GM10248 (cell line): ENCODE measurements around the gene RTN4R.
"Not testable (repeated sequence)": the region's sequence is repeated elsewhere in the genome, so short reads cannot be mapped to it uniquely, and the experiment has no call there.

Source experiments
- CTCF ChIA-PET: fragments of 300-600 bp; sonication (Branson Sonifier 250); formaldehyde crosslinking; extraction: SDS; loops from one replicate; lab custom pipeline; 2021; ENCODE audit warnings: antibody characterized with exemption; lab: Yijun Ruan, JAX
- POLR2A ChIA-PET: fragments of 350-650 bp; sonication (Branson Sonifier 250); formaldehyde crosslinking; extraction: SDS; loops from one replicate; lab custom pipeline; 2020; ENCODE audit warnings: antibody characterized with exemption; lab: Yijun Ruan, JAX
- DNase-seq: peaks from one replicate; pipeline ENCODE4 v3.0.0; 2012; ENCODE audit errors: extremely low spot score
- CTCF ChIP-seq: IDR thresholded peaks from 2 replicates; pipeline ENCODE4 v1.5.1; 2012; ENCODE audit warnings: mild to moderate bottlenecking, low read depth; ENCODE audit errors: extremely low read depth, missing control alignments, control extremely low read depth

Gene RTN4R

DNA sequence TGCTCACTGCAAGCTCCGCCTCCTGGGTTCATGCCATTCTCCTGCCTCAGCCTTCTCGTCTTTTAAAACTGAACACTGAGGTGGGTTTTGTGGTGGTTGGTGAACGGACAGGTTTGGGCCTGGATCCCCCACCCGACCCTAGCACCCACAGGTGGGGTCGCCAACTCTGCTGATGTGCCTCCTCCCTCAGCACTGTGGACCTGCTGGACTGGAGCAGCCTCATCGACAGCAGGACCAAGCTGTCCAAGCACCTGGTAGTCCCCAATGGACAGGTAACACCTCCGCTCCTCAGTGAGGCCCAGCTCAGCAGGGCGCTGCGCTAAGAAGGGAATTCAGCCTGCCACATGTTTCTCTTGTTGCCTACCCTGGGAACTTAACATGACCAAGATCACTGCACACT is 36.5 kb upstream of the RTN4R start:
- POLR2A ChIA-PET = no interaction called here
- CTCF ChIA-PET = no interaction called here
- DNase-seq = no peak
- TF ChIP-seq CTCF = no peak

GRCh38 chr22:20303229-20303534 is 35.1 kb upstream of the RTN4R start:
- CTCF ChIA-PET, POLR2A ChIA-PET, DNase-seq: not testable (repeated sequence)

DNA sequence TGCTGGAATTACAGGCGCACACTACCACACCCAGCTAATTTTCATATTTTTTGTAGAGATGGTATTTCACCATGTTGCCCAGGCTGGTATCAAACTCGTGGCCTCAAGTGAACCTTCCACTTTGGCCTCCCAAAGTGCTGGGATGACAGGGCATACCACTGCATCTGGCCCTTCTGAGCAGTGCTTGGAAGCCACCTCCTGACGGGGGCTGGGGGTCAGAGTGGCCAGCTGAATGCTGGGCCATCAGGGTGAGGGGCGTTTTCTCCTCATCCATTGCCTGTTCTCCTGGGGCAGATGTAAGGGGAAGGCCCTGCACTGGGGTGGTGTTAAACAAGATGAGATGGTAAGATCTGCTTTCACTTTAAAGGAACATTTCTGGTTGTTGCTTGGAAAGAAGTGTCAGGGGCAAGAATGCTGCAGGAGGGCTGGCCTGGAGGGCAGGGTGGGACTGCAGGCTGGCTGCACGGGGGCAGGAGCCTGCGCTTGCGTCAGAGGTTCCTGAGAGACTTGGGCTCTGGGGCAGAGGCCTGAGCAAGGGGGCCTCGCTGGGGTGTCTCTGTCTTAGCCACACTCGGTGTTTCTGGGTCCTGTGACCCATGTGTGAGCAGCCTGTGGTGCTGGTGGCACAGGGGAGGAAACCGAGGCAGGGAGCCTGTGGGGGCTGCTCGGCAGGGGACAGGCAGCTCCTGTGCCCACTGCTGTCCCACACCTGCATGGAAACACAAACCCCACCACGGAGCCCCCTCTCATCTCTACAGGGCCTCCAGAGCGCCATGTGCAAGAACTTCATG is 34.5 kb upstream of the RTN4R start:
- TF ChIP-seq CTCF = no peak
- ChIA-PET POLR2A (no interaction called here), CTCF (no interaction called here)
- no peak for DNase-seq

GRCh38 chr22:20299746-20300136 is 31.6 kb upstream of the RTN4R start:
- TF ChIP-seq CTCF = no peak
- POLR2A ChIA-PET = no interaction called here
- CTCF ChIA-PET = no interaction called here

DNA sequence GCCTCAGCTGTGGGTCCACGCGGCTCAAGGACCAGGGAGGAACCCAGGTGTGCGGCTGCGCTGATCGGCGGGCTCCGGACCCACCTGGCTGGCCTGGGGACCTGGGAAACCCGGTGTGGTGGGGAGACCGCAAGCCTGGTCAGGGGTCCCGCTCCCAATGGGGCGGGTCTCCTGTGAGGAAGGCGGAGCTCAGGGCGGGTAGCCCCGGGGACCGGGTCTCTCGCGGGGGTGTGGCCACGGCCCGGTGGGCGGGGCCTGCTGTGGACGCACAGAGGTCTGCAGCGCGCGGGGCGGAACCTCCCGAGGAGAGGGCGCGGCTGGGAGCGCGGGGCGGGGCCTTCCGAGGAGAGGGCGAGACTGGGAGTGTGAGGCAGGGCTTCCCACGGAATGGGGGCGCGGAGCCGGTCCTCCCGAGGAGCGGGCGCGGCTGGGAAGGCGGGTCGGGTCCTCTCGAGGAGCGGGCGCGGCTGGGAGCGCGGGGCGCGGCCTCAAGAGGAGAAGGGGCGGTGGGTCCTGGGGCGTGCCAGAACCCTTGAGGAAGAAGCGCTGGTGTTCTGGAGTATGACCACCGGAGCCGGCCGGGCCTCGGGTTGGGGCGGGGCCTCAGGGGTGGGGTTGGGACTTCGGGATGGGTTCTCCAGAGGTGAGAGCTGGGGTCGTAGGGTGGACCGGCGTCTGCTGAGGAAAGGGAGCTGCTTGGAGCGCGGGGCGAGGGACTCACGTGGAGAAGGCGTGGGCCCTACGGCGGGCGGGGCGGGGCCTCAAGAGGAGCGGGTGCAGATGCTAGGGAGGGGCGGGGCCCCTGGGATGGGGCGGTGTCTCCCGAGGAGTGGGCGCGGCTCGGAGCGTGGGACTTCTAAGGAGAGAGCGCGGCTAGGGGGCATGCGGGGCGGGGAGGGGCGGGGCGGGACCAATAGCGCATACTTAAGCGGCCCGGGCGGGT is 31.0 kb upstream of the RTN4R start:
- POLR2A ChIA-PET = no interaction called here
- CTCF ChIA-PET = no interaction called here
- peak; percentile 80 for DNase-seq
- no peak for TF ChIP-seq CTCF

More at GRCh38 chr22:20299746-20300136, 31.6 kb upstream of the RTN4R start:
- DNase-seq = no peak

GRCh38 chr22:20298110-20298802 is 30.1 kb upstream of the RTN4R start:
- POLR2A ChIA-PET = no interaction called here
- DNase-seq = no peak
- CTCF ChIA-PET = no interaction called here
- no peak for TF ChIP-seq CTCF
